Measurements from ENCODE around the gene CTIF. TPM values are rescaled to one million over a fixed set of nuclear protein-coding genes. Genes with fewer than 3 reads are reported as not detected.

CTIF gene
- total and polyA plus RNA-seq, 2 donors (not counting 1 experiment from before 2014, with no cell fraction given): 27.2 to 28.1 TPM

GRCh38 chr18:48611785-48612480 lies 73.1 kb downstream of the CTIF start:
- H3K79me2 ChIP-seq (ENCODE audit: control insufficient read depth, insufficient read depth, low read length): peaks cover 29% of the 10 kb centered on the region
- H3K9ac ChIP-seq (ENCODE audit: insufficient read depth, low read length): no peak overlapping the region
- H3K36me3 ChIP-seq (ENCODE audit: control insufficient read depth, insufficient read depth, low read length): peaks cover 2% of the 10 kb centered on the region
- DNase-seq (ENCODE audit: low read depth in 2 of 2): no peak
- no peak overlapping the region for H3K4me3 ChIP-seq (replicated peaks in 1 of 4; ENCODE audit: control extremely low read depth in 1 of 4, insufficient read depth in 1 of 4, low read depth in 3 of 4, low read length in 4 of 4)
- H4K20me1 ChIP-seq (ENCODE audit: control insufficient read depth, extremely low read depth, insufficient read depth, low read length): peaks cover 8% of the 10 kb centered on the region
- TF ChIP-seq CTCF (conservative IDR thresholded peaks at IDR 0.05 in 1 of 2, IDR thresholded peaks at IDR 0.05 in 1 of 2; ENCODE audit: low read depth in 1 of 2, low read length in 2 of 2) (no peak), EZH2 (IDR thresholded peaks at IDR 0.05; ENCODE audit: low read length, missing control alignments) (no peak)
- H2AFZ ChIP-seq (ENCODE audit: low read length): no peak overlapping the region
- no peak overlapping the region for H3K27ac ChIP-seq (ENCODE audit: insufficient read depth, low read length)
- H3K9me3 ChIP-seq (ENCODE audit: control insufficient read depth, insufficient read depth, low read depth, low read length): no peaks in the 10 kb centered on the region
- H3K4me1 ChIP-seq (ENCODE audit: control insufficient read depth, extremely low read depth, insufficient read depth, low read length): peaks cover 7% of the 10 kb centered on the region
- H3K27me3 ChIP-seq (ENCODE audit: control insufficient read depth, insufficient read depth, low read length): no peaks in the 10 kb centered on the region
- no peak overlapping the region for H3K4me2 ChIP-seq (ENCODE audit: extremely low read depth, insufficient read depth, low read length)

GRCh38 chr18:48612511-48612910 lies 73.7 kb downstream of the CTIF start:
- no peaks in the 10 kb centered on the region for H3K9me3 ChIP-seq (ENCODE audit: control insufficient read depth, insufficient read depth, low read depth, low read length)
- H3K27me3 ChIP-seq (ENCODE audit: control insufficient read depth, insufficient read depth, low read length): no peaks in the 10 kb centered on the region
- peaks cover 28% of the 10 kb centered on the region for H3K79me2 ChIP-seq (ENCODE audit: control insufficient read depth, insufficient read depth, low read length)
- no peak overlapping the region for H3K4me2 ChIP-seq (ENCODE audit: extremely low read depth, insufficient read depth, low read length)
- H2AFZ ChIP-seq (ENCODE audit: low read length): no peak overlapping the region
- no peak for TF ChIP-seq EZH2 (IDR thresholded peaks at IDR 0.05; ENCODE audit: low read length, missing control alignments)
- no peak for TF ChIP-seq CTCF (conservative IDR thresholded peaks at IDR 0.05 in 1 of 2, IDR thresholded peaks at IDR 0.05 in 1 of 2; ENCODE audit: low read depth in 1 of 2, low read length in 2 of 2)
- no peak overlapping the region for H3K27ac ChIP-seq (ENCODE audit: insufficient read depth, low read length)
- H3K4me3 ChIP-seq (replicated peaks in 1 of 4; ENCODE audit: control extremely low read depth in 1 of 4, insufficient read depth in 1 of 4, low read depth in 3 of 4, low read length in 4 of 4): no peak overlapping the region
- H3K36me3 ChIP-seq (ENCODE audit: control insufficient read depth, insufficient read depth, low read length): peaks cover 2% of the 10 kb centered on the region
- no peak for DNase-seq (ENCODE audit: low read depth in 2 of 2)
- H4K20me1 ChIP-seq (ENCODE audit: control insufficient read depth, extremely low read depth, insufficient read depth, low read length): peaks cover 4% of the 10 kb centered on the region
- H3K9ac ChIP-seq (ENCODE audit: insufficient read depth, low read length): no peak overlapping the region
- peaks cover 2% of the 10 kb centered on the region for H3K4me1 ChIP-seq (ENCODE audit: control insufficient read depth, extremely low read depth, insufficient read depth, low read length)

- Histone ChIP-seq H3K9ac (ENCODE audit: insufficient read depth, low read length) (no peak overlapping the region), H3K36me3 (ENCODE audit: control insufficient read depth, insufficient read depth, low read length) (peaks cover 2% of the 10 kb centered on the region), H3K4me3 (replicated peaks in 1 of 4; ENCODE audit: control extremely low read depth in 1 of 4, insufficient read depth in 1 of 4, low read depth in 3 of 4, low read length in 4 of 4) (no peak overlapping the region), H3K4me1 (ENCODE audit: control insufficient read depth, extremely low read depth, insufficient read depth, low read length) (no peaks in the 10 kb centered on the region), H3K9me3 (ENCODE audit: control insufficient read depth, insufficient read depth, low read depth, low read length) (no peaks in the 10 kb centered on the region), H3K27me3 (ENCODE audit: control insufficient read depth, insufficient read depth, low read length) (no peaks in the 10 kb centered on the region), H2AFZ (ENCODE audit: low read length) (no peak overlapping the region), H3K27ac (ENCODE audit: insufficient read depth, low read length) (no peak overlapping the region), H3K79me2 (ENCODE audit: control insufficient read depth, insufficient read depth, low read length) (peaks cover 26% of the 10 kb centered on the region), H4K20me1 (ENCODE audit: control insufficient read depth, extremely low read depth, insufficient read depth, low read length) (peaks cover 4% of the 10 kb centered on the region), H3K4me2 (ENCODE audit: extremely low read depth, insufficient read depth, low read length) (no peak overlapping the region)
- no peak for DNase-seq (ENCODE audit: low read depth in 2 of 2)
- TF ChIP-seq EZH2 (IDR thresholded peaks at IDR 0.05; ENCODE audit: low read length, missing control alignments): no peak
- no peak for TF ChIP-seq CTCF (conservative IDR thresholded peaks at IDR 0.05 in 1 of 2, IDR thresholded peaks at IDR 0.05 in 1 of 2; ENCODE audit: low read depth in 1 of 2, low read length in 2 of 2)
Measured at GRCh38 chr18:48612917-48613316, 74.1 kb downstream of the CTIF start.
